H1 (cell line): ENCODE results near the gene PCDH7.

ENCODE experiments used
- CEBPB ChIP-seq: IDR thresholded peaks from 2 replicates; pipeline ENCODE4 v1.6.1; 2012; ENCODE audit warnings: low read depth, low read length
- JUN ChIP-seq: IDR thresholded peaks from 2 replicates; pipeline ENCODE4 v1.6.1; 2011; ENCODE audit warnings: low read depth, mild to moderate bottlenecking, improper control_type of control experiment, low read length
- JUND ChIP-seq: IDR thresholded peaks from 2 replicates; pipeline ENCODE4 v1.6.1; 2011; ENCODE audit warnings: mild to moderate bottlenecking, improper control_type of control experiment, low read length
- NANOG ChIP-seq: IDR thresholded peaks from 2 replicates; pipeline ENCODE4 v1.6.1; 2011; ENCODE audit warnings: low read length, low read depth, mild to moderate bottlenecking, inconsistent platforms; ENCODE audit not compliant: insufficient read depth, poor library complexity, severe bottlenecking
- POLR2A ChIP-seq, 2 experiments: IDR thresholded peaks; 1 replicate in 1 of 2; 2 replicates in 1 of 2; pipeline ENCODE4 v1.6.1; 2011; ENCODE audit warnings: low read depth in 2 of 2, low read length in 2 of 2, mild to moderate bottlenecking in 2 of 2; ENCODE audit errors: control extremely low read depth in 1 of 2
- POLR2AphosphoS5 ChIP-seq: IDR thresholded peaks from 2 replicates; pipeline ENCODE4 v1.6.1; 2011; ENCODE audit warnings: low read depth, low read length
- RFX5 ChIP-seq: IDR thresholded peaks from 2 replicates; pipeline ENCODE4 v1.6.1; 2011; ENCODE audit warnings: low read depth, low read length, improper control_type of control experiment, borderline replicate concordance
- SP1 ChIP-seq: IDR thresholded peaks from 2 replicates; pipeline ENCODE4 v1.6.1; 2011; ENCODE audit warnings: low read depth, low read length
- SUZ12 ChIP-seq: fragments of 200-600 bp; sonication (generic); IDR thresholded peaks from 2 replicates; pipeline ENCODE4 v1.6.1; 2012; ENCODE audit warnings: mild to moderate bottlenecking, inconsistent platforms, low read length, moderate library complexity, mixed read lengths
- TF ChIP-seq, protein P1 (sequence below), 3 experiments: IDR thresholded peaks; 1 replicate in 2 of 3; 2 replicates in 1 of 3; pipeline versions ENCODE4 v1.5.1 to v1.6.1; 2011; ENCODE audit warnings: low read length in 3 of 3, mild to moderate bottlenecking in 3 of 3, inconsistent platforms in 2 of 3, low read depth in 1 of 3, moderate library complexity in 1 of 3; ENCODE audit not compliant: insufficient read depth in 1 of 3; ENCODE audit errors: control extremely low read depth in 1 of 3
- TF ChIP-seq, protein P2 (sequence below): IDR thresholded peaks from 2 replicates; pipeline ENCODE4 v1.6.1; 2012; ENCODE audit warnings: inconsistent platforms

- TF ChIP-seq, protein P1, sequence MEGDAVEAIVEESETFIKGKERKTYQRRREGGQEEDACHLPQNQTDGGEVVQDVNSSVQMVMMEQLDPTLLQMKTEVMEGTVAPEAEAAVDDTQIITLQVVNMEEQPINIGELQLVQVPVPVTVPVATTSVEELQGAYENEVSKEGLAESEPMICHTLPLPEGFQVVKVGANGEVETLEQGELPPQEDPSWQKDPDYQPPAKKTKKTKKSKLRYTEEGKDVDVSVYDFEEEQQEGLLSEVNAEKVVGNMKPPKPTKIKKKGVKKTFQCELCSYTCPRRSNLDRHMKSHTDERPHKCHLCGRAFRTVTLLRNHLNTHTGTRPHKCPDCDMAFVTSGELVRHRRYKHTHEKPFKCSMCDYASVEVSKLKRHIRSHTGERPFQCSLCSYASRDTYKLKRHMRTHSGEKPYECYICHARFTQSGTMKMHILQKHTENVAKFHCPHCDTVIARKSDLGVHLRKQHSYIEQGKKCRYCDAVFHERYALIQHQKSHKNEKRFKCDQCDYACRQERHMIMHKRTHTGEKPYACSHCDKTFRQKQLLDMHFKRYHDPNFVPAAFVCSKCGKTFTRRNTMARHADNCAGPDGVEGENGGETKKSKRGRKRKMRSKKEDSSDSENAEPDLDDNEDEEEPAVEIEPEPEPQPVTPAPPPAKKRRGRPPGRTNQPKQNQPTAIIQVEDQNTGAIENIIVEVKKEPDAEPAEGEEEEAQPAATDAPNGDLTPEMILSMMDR (IDR thresholded peaks at IDR 0.05; ENCODE audit: control extremely low read depth in 1 of 3, insufficient read depth in 1 of 3, low read depth in 1 of 3, low read length in 3 of 3): no peak
- TF ChIP-seq POLR2AphosphoS5 (no peak), SUZ12 (no peak), NANOG (no peak), CEBPB (no peak), SP1 (no peak), POLR2A (IDR thresholded peaks at IDR 0.05; ENCODE audit: control extremely low read depth in 1 of 2, low read depth in 2 of 2, low read length in 2 of 2) (no peak), JUND (no peak), JUN (no peak), RFX5 (no peak)
- TF ChIP-seq, protein P2, sequence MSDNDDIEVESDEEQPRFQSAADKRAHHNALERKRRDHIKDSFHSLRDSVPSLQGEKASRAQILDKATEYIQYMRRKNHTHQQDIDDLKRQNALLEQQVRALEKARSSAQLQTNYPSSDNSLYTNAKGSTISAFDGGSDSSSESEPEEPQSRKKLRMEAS: no peak
Measured at GRCh38 chr4:30696191-30696590, 24.0 kb upstream of the PCDH7 start.
